Measurements from ENCODE around the gene IGF1R.

IGF1R gene

GRCh38 chr15:98660055-98660454, 11.7 kb downstream of the IGF1R start:
- no peak for DNase-seq (ENCODE audit: low read depth in 2 of 2)
- TF ChIP-seq CTCF (IDR thresholded peaks at IDR 0.05; ENCODE audit: low read depth, low read length), result no peak
- H3K4me3 ChIP-seq (replicated peaks in 1 of 2; ENCODE audit: low read depth in 2 of 2, low read length in 2 of 2), result no peak overlapping the region

- no peak overlapping the region for H3K4me3 ChIP-seq (replicated peaks in 1 of 2; ENCODE audit: low read depth in 2 of 2, low read length in 2 of 2)
- no peak for TF ChIP-seq CTCF (IDR thresholded peaks at IDR 0.05; ENCODE audit: low read depth, low read length)
- no peak for DNase-seq (ENCODE audit: low read depth in 2 of 2)
These were observed 14.7 kb downstream of the IGF1R start for GRCh38 chr15:98663045-98663444.

GRCh38 chr15:98663606-98664005, 15.3 kb downstream of the IGF1R start:
- no peak for TF ChIP-seq CTCF (IDR thresholded peaks at IDR 0.05; ENCODE audit: low read depth, low read length)
- no peak for DNase-seq (ENCODE audit: low read depth in 2 of 2)
- H3K4me3 ChIP-seq (replicated peaks in 1 of 2; ENCODE audit: low read depth in 2 of 2, low read length in 2 of 2), result no peak overlapping the region

GRCh38 chr15:98666441-98666840, 18.1 kb downstream of the IGF1R start:
- no peak for DNase-seq (ENCODE audit: low read depth in 2 of 2)
- TF ChIP-seq CTCF (IDR thresholded peaks at IDR 0.05; ENCODE audit: low read depth, low read length), result no peak
- H3K4me3 ChIP-seq (replicated peaks in 1 of 2; ENCODE audit: low read depth in 2 of 2, low read length in 2 of 2), result no peak overlapping the region

GRCh38 chr15:98666841-98667240, 18.5 kb downstream of the IGF1R start:
- H3K4me3 ChIP-seq (replicated peaks in 1 of 2; ENCODE audit: low read depth in 2 of 2, low read length in 2 of 2), result no peak overlapping the region
- peak in 1 of 2 donors; percentile 31 for DNase-seq (ENCODE audit: low read depth in 2 of 2)
- no peak for TF ChIP-seq CTCF (IDR thresholded peaks at IDR 0.05; ENCODE audit: low read depth, low read length)

- H3K4me3 ChIP-seq (replicated peaks in 1 of 2; ENCODE audit: low read depth in 2 of 2, low read length in 2 of 2), result no peak overlapping the region
- no peak for DNase-seq (ENCODE audit: low read depth in 2 of 2)
- TF ChIP-seq CTCF (IDR thresholded peaks at IDR 0.05; ENCODE audit: low read depth, low read length), result no peak
These were observed 19.3 kb downstream of the IGF1R start for GRCh38 chr15:98667521-98668179.
